Activated T-cell treated with anti-CD3 and anti-CD28 coated beads for 24 hours (primary cell): ENCODE measurements around the gene ACTL8.

ENCODE experiments used
- DNase-seq: peaks from one replicate; pipeline ENCODE4 v3.0.0-alpha.2; 2020; ENCODE audit warnings: low read depth

The ACTL8 gene

GRCh38 chr1:17845583-17845982 lies 90.5 kb downstream of the ACTL8 start:
- no peak for DNase-seq

GRCh38 chr1:17846341-17846740 lies 91.2 kb downstream of the ACTL8 start:
- DNase-seq, result no peak

- DNase-seq, result no peak
Measured at GRCh38 chr1:17847111-17847510, 92.0 kb downstream of the ACTL8 start.

- DNase-seq, result no peak
Measured at GRCh38 chr1:17849216-17849615, 94.1 kb downstream of the ACTL8 start.

- DNase-seq, result no peak
Measured at GRCh38 chr1:17851056-17851455, 95.9 kb downstream of the ACTL8 start.

GRCh38 chr1:17852383-17852782 lies 97.2 kb downstream of the ACTL8 start:
- DNase-seq, result no peak

GRCh38 chr1:17853241-17853935 lies 98.3 kb downstream of the ACTL8 start:
- no peak for DNase-seq

GRCh38 chr1:17856496-17857108 lies 101.5 kb downstream of the ACTL8 start:
- DNase-seq, result no peak

- no peak for DNase-seq
Measured at GRCh38 chr1:17857109-17857499, 102.0 kb downstream of the ACTL8 start.

GRCh38 chr1:17857996-17858395 lies 102.9 kb downstream of the ACTL8 start:
- DNase-seq, result no peak

- no peak for DNase-seq
Measured at GRCh38 chr1:17860812-17861211, 105.7 kb downstream of the ACTL8 start.

- no peak for DNase-seq
Measured at GRCh38 chr1:17861685-17862084, 106.6 kb downstream of the ACTL8 start.

GRCh38 chr1:17862121-17862520 lies 107.0 kb downstream of the ACTL8 start:
- DNase-seq, result no peak

GRCh38 chr1:17865912-17866739 lies 111.0 kb downstream of the ACTL8 start:
- DNase-seq, result no peak

- no peak for DNase-seq
Measured at GRCh38 chr1:17866740-17867029, 111.6 kb downstream of the ACTL8 start.

GRCh38 chr1:17867470-17867869 lies 112.3 kb downstream of the ACTL8 start:
- no peak for DNase-seq

- no peak for DNase-seq
Measured at GRCh38 chr1:17869815-17870214, 114.7 kb downstream of the ACTL8 start.

GRCh38 chr1:17870679-17871078 lies 115.5 kb downstream of the ACTL8 start:
- no peak for DNase-seq

GRCh38 chr1:17873007-17873675 lies 118.0 kb downstream of the ACTL8 start:
- DNase-seq, result no peak

- no peak for DNase-seq
Measured at GRCh38 chr1:17874231-17874630, 119.1 kb downstream of the ACTL8 start.

- DNase-seq, result no peak
Measured at GRCh38 chr1:17874710-17875109, 119.6 kb downstream of the ACTL8 start.

- no peak for DNase-seq
Measured at GRCh38 chr1:17875171-17875881, 120.2 kb downstream of the ACTL8 start.
